Hepatic stellate cell (primary cell): ENCODE measurements around the gene NRK.
A peak's percentile ranks its signal among the peaks of the same experiment; 100 is the strongest.
"Not testable (repeated sequence)": the region's sequence is repeated elsewhere in the genome, so short reads cannot be mapped to it uniquely, and the experiment has no call there.

ENCODE experiments used
- DNase-seq: peaks from one replicate; pipeline ENCODE4 v3.0.0; 2011; ENCODE audit warnings: low spot score

Gene NRK, protein sequence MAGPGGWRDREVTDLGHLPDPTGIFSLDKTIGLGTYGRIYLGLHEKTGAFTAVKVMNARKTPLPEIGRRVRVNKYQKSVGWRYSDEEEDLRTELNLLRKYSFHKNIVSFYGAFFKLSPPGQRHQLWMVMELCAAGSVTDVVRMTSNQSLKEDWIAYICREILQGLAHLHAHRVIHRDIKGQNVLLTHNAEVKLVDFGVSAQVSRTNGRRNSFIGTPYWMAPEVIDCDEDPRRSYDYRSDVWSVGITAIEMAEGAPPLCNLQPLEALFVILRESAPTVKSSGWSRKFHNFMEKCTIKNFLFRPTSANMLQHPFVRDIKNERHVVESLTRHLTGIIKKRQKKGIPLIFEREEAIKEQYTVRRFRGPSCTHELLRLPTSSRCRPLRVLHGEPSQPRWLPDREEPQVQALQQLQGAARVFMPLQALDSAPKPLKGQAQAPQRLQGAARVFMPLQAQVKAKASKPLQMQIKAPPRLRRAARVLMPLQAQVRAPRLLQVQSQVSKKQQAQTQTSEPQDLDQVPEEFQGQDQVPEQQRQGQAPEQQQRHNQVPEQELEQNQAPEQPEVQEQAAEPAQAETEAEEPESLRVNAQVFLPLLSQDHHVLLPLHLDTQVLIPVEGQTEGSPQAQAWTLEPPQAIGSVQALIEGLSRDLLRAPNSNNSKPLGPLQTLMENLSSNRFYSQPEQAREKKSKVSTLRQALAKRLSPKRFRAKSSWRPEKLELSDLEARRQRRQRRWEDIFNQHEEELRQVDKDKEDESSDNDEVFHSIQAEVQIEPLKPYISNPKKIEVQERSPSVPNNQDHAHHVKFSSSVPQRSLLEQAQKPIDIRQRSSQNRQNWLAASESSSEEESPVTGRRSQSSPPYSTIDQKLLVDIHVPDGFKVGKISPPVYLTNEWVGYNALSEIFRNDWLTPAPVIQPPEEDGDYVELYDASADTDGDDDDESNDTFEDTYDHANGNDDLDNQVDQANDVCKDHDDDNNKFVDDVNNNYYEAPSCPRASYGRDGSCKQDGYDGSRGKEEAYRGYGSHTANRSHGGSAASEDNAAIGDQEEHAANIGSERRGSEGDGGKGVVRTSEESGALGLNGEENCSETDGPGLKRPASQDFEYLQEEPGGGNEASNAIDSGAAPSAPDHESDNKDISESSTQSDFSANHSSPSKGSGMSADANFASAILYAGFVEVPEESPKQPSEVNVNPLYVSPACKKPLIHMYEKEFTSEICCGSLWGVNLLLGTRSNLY (N-terminal part only)

DNA sequence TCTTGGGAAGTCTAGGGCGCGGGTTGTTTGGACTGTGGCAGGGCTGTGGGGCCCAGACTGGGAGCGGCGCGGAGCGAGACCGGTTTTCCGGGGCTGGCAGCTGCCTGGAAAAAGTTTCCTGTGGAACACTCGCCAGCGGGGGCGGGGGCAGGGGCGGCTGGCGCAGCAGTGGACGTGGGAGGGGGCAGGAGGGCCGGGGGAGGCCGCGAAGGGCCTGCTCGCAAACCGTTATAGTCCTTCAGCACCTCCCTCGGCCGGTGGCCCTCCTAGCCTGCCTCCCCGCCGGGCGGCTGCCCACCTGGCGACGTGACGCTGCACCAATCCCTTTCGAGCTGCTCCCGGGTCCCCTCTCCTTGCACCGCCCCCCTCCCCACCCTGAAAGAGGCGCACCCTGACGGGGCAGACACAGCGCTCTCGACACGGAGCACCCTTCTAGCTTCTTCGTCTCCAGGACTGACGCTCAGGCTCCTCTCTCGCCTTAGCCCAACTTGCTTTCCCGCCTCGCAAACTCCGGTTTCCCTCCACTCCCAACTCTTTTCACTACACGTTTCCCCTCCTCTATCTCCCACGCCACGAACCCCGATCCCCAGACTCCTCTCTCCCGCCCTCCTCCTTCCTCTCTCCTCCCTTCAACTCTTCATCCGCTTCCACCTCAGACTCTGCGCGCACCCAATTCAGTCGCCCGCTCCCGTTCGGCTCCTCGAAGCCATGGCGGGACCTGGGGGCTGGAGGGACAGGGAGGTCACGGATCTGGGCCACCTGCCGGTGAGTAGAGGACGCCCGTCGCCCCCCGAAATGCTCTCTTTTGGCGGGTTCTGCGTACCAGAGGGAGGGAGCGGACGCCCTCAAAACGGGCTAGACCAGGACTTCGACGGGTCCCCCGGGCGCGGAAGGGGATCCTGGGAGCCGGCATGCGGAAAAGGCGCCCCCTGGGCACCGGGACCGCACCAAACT lies at the start of gene NRK:
NRK (plus strand) TSS at position 402 of the 954 bp plus-strand sequence; CDS start at position 709, 307 bp downstream.
- peak; percentile 16 for DNase-seq

DNA sequence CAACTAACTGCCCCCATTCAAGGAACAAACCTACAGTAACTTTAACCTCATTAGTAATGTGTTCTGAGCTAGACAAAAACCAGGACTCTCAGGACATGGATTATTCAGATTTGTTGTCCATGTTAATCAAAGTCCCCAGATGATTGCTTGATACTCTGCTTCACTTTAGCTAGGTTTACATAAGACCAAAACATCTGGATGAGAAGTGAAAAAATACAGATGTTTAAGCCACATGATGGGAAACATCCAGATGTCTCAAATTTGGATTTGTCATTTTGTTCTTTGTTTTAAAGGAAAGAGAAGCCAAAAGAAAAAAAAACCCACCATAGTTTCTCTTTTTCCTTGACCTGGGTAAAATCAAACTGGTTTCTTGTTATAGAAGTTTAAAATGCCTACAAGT lies 48.5 kb upstream of the NRK start:
- no peak for DNase-seq

DNA sequence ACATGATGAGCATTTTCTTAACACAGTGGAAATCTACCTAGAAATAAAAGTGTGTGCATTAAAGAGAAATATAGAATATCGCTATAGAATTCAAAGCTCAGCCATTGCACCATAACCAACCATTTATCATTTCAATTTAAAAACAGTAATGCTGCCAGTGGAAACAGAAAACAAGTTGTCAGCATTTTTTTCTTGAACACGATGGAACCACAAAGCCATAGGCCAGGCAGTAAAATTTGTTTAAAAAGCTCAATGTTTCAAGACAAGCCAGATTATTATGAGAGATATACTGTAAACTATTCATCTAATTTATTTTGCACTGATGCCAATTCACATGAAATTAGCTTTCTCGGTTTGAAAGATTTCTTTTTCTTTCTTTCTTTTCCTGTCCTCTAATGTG lies 46.7 kb upstream of the NRK start:
- no peak for DNase-seq

DNA sequence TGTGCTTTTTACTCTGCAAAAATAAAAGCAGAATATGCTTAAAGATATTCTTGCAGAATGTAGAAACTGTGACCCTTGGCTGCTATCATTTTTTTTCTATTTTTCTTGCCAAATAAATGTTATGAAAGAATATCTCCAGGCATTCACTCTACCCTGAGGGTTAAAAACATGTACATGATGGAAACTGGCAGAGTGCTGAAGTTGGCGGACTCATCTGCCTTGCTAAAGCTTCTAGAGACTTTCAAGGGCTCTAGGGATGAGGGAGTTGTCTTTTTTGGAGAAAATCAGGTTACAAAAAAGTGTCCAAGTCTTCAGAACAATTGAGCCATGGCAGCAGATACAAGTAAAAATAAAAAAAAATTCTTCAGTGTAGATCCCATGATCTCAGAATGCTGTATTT lies 40.5 kb upstream of the NRK start:
- DNase-seq: no peak

DNA sequence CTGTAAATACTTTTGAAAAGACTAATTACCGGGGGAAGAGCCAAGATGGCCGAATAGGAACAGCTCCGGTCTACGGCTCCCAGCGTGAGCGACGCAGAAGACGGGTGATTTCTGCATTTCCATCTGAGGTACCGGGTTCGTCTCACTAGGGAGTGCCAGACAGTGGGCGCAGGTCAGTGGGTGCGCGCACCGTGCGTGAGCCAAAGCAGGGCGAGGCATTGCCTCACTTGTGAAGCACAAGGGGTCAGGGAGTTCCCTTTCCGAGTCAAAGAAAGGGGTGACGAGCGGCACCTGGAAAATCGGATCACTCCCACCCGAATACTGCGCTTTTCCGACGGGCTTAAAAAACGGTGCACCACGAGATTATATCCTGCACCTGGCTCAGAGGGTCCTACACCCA lies 25.5 kb upstream of the NRK start:
- not testable (repeated sequence) for DNase-seq

DNA sequence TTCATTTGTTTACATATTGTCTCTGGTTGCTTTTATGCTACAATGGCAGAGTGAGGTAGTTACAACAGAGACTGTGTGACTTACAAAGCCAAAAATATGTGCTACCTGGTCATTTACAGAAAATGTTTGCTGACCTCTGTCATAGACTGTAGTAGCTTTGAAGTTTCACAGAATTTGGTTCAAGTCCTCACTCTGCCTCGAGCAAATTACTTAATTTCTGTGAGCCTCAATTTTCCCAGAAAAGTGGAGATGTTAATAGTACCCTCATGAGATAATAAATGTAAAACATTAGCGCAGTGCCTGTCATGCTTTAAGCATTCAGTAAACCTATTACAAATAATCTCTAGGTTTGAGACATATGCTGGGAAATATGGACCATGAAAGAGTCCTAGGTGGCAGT lies 18.4 kb upstream of the NRK start:
- no peak for DNase-seq

DNA sequence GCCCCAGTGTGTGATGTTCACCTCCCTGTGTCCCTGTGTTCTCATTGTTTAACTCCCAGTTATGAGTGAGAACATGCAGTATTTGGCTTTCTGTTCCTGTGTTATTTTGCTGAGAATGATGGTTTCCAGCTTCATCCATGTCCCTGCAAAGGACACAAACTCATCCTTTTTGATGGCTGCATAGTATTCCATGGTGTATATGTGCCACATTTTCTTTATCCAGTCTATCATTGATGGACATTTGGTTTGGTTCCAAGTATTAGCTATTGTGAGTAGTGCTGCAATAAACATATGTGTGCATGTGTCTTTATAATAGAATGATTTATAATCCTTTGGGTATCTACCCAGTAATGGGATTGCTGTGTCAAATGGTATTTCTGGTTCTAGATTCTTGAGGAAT lies 16.7 kb upstream of the NRK start:
- not testable (repeated sequence) for DNase-seq

DNA sequence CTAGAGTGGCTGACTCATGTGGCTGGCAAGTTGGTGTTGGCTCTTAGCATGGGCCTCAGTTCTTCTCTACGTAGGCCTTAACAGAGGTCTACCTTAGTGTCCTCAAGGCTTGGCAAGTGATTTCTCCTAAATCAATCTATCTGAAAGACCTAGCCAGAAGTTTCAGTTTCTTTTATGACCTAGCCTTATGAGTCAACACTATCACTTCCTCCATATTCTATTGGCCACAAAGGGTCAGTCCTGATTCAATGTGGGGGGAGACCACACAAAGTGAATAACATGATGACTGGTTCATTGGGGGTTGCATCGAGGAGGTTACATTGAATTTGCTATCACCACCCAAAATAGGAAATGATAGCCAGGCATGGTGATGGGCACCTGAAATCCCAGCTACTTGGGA lies 5.8 kb upstream of the NRK start:
- DNase-seq: no peak

DNA sequence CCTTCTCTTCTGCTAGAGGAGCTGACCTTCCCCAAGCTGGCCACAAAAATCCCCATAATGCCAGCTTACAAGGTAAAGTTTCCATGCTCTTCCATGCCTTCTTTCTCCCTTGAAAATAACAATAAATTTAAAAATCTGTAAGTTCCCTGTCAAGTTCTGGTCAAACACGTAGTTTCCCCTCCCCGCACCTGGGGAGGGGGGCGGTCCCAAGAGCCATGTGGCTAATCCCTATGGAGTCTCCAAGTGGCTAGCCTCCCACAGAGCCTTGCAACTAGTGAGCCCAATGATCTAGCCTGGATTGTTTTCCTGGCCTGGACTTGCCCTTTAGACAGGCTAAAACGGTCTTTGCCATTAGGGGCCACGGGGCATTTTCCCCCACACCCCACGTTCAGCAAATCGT lies 2.1 kb upstream of the NRK start:
- no peak for DNase-seq

DNA sequence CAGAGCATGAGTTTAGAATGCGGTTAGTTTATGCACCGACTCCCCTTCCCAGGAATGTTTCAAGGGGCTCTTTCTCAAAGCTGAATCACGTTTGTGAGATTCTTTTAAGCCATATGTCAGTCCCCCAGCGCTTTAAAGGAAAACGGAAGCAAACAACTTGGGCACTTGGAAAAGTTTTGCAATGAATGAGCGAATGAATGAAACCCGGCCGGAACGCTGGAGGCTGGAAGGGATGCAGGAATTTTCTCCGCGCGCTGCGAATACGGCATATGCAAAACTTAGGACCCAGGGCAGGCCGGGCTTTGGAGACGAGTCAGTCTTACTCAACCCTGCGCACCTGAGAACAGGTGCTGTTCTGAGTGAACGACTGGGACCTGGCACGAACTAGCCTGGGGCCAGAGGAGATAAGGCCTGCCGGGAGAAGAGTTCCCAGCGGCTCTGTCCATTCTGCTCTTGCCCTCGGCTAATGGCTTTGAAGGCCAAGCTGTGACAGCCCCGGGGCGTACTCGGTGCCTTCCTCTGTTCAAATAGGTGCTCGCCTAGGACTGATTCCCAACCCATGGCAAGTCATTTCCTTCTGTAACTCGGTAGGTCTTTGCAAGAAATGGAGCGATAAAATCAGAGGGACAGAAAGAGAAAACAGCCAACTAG lies 743 bp upstream of the NRK start:
- peak; percentile 11 for DNase-seq

DNA sequence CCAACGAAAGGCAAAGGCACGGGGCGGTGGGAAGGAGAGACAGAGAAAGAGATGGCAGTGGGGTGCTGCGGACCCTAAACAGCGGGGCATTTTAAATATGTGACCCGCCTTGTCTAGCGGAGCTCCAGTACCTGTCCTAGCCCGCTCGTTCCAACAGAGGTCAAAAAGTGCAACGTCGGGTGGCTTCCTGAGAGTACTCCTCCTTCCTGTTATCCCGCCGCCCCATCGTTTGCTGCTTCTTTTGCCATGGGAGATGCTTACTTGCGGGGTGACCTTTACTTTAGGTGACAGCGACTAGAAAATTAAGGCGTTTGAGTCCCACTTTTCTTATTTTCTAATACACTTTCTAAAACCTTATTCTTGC lies 735 bp downstream of the NRK start:
- DNase-seq: no peak

DNA sequence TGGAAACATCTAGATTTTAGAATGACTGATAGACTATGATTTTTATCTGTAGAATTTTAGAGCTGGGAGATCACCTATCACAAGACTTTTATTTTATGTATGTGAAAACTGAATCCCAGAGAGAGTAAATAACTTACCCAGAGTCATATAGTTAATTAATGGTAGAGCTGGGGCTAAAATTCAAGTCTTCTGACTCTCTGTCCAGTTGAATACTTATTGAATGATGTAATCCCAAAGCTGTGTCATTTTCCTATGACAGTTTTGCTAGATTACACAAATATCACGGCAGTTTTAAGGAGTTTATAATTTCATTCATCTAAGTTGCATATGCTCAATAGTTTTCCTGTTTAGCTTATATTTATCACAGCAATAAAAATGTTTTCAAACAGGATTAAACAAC lies 6.7 kb downstream of the NRK start:
- DNase-seq: peak; percentile 5

DNA sequence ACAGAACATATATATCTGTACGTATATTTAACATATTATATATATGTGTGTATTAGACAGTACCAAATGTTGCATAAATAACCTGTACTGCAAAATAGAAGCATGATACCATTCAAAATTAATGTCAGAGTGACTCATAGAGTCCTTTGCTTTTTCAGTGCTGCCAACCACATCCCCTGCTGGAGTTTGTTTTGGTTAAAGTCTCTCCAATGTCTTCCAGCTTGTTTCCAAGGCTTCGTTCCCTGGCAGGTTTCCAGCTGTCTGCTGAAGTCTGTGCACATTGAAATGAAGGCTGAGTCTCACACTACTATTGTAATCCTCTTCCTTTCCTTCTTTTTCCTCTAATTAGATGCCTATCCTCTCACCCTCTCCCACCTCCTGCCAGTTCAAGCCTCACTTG lies 14.9 kb downstream of the NRK start:
- DNase-seq: peak; percentile 25

DNA sequence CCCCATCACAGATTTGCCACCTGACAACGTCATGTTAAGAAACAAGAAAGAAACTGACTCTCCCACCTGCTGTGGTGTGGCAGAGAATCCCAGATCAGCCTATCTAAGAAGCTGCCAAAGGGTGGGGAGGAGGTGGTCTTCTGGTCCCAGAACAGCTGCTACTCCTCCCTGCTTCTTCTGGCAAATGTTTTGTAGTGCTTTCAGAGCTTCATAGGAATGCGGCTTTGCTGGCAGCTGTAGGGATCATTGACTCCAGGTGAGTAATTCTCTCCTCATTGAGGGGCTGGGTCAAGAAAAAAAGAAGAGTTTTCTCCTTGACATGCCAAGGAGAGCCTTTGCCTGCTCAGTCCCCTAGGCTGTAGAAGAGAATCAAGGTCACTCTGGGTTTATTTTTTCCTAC lies 23.3 kb downstream of the NRK start:
- DNase-seq: no peak

DNA sequence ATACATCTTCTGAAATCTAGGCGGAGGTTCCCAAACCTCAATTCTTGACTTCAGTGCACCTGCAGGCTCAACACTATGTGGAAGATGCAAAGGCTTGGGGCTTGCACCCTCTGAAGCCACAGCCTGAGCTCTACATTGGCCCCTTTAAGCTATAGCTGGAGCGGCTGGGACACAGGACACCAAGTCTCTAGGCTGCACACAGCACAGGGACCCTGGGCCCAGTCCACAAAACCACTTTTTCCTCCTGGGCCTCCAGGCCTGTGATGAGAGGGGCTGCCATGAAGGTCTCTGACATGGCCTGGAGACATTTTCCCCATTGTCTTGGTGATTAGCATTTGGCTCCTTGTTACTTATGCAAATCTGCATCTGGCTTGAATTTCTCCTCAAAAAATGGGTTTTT lies 27.8 kb downstream of the NRK start:
- DNase-seq: not testable (repeated sequence)

DNA sequence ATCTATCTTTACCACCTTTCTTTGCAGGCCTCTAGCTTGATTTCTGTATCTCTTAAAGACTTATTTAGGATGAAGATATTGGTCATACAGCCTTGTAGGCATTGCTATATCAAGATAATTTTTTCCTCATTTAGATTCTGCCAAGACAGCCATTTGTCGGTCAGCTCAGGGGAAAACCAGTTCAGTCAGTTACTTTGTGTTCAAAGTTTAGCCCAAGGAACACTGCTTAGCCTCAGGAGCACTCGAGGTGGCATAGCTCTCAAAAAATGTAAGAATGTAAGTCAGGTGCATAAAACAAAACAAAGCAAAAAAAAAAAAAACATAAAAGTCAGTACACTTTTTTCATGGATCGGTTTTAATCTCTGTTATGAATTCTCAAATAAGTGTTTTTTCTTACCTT lies 43.4 kb downstream of the NRK start:
- DNase-seq: no peak

DNA sequence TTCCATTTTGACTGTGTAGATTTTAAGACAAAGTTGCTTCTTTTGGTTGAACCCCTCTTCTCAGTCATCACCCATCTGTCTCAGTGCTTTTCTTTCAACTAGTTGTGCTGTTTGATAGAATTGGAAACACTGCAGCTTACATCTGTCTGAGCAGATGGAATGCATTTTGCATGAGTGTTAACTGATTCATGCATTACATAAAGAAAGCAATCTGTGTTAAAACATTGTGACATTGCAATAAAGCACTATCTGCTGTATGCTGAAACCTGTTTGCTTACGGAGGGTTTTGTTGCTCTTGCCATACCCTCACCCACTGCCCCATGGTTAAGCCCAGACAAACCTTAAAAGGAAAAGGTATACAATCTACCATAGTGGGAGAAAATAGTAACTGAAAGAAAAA lies 47.4 kb downstream of the NRK start:
- DNase-seq: no peak

DNA sequence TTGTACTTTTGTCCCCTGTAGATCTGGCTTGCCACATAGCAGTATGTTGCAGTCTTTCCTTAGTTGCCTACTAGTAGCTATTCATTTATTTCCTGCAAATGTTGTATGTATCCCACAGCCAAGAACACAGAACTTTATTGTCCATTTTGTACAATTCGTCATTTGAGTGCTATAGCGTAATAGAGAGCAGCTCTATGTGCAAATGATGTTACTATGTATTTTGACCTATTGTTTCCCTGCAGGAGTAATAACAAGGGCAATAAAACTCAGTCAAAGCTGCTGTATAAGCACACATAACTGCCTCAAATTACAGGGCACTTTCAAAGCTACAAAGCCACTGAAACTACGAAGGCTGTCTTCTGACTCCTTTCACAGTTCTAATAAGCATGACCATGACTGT lies 48.1 kb downstream of the NRK start:
- no peak for DNase-seq

DNA sequence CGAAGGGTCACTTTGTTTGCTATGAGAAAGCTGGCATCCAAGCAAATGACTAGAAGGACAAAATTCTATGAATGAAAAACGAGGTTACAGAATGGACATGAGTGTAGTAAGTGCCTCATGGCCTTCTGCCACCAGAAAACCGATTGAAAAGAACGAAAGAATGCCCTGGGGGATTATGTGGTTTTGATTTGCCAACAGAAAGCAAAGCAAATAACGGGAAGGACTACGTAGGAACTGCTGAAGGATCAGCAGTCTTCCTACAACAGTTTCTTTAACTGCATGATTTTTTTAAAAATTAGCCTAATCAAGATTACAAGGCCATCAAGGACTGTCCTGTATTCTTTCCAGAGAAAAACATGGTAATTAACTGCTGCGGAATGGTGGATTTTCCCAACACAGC lies 50.6 kb downstream of the NRK start:
- DNase-seq: no peak

DNA sequence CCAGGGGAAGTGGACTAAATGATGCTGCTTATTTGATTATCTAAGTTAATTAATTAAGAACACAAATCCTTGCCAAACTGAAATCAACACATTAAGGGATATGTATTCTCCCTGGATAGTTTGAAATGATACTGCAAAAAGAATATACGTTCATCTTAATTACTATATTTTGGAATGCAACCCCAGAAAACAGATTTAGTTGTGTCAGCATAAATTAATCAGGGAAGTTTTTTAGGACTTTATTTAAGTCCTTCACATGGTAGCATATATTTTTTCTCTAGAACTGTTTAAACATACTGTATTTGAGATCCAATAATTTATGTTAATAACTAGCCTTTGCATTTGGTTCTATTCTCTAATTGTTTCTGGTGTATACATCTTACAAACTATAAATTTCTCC lies 52.5 kb downstream of the NRK start:
- DNase-seq: no peak

DNA sequence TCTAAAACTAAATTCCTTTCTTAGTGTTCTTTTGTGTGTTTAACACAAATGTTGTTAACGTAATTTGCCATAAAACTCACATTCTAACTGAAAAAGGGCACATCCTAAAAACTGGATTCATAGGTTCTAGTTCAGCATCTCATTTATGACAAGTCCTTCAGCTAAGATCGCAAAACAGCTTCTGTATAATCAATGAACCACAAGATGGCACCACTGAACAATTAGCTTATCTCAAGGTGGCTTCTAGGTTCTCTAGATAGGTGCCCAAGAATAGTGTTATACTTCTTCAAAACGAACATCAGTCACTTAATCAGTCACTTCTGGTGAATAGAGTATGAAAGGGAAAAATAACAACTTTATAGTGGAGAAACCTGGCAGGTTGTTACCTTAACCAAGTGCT lies 54.3 kb downstream of the NRK start:
- no peak for DNase-seq
